GM12864 (cell line): ENCODE results near the gene PAM.

Source experiments
- DNase-seq: peaks from one replicate; pipeline ENCODE4 v3.0.0-alpha.2; 2011; ENCODE audit warnings: low read depth
- H3K4me3 ChIP-seq: 2 replicates; pipeline ENCODE4 v1.5.1; 2011; ENCODE audit warnings: mild to moderate bottlenecking, low read depth, low read length, control low read depth
- TF ChIP-seq, protein P1 (sequence below): IDR thresholded peaks from 2 replicates; pipeline ENCODE4 v1.5.1; 2011; ENCODE audit warnings: low read depth, mild to moderate bottlenecking, moderate library complexity, low read length, control low read depth, inconsistent platforms; ENCODE audit errors: missing control alignments

The PAM gene

GRCh38 chr5:102802708-102803458 lies 47.8 kb downstream of the PAM start:
- H3K4me3 ChIP-seq = no peak overlapping the region
- DNase-seq = no peak
- TF ChIP-seq, protein P1, sequence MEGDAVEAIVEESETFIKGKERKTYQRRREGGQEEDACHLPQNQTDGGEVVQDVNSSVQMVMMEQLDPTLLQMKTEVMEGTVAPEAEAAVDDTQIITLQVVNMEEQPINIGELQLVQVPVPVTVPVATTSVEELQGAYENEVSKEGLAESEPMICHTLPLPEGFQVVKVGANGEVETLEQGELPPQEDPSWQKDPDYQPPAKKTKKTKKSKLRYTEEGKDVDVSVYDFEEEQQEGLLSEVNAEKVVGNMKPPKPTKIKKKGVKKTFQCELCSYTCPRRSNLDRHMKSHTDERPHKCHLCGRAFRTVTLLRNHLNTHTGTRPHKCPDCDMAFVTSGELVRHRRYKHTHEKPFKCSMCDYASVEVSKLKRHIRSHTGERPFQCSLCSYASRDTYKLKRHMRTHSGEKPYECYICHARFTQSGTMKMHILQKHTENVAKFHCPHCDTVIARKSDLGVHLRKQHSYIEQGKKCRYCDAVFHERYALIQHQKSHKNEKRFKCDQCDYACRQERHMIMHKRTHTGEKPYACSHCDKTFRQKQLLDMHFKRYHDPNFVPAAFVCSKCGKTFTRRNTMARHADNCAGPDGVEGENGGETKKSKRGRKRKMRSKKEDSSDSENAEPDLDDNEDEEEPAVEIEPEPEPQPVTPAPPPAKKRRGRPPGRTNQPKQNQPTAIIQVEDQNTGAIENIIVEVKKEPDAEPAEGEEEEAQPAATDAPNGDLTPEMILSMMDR = no peak

GRCh38 chr5:102807878-102808502 lies 52.9 kb downstream of the PAM start:
- H3K4me3 ChIP-seq = no peak overlapping the region
- no peak for DNase-seq
- TF ChIP-seq, protein P1 = no peak

- no peak overlapping the region for H3K4me3 ChIP-seq
- TF ChIP-seq, protein P1 = no peak
- DNase-seq = no peak
These were observed 53.9 kb downstream of the PAM start for GRCh38 chr5:102809033-102809432.

GRCh38 chr5:102811972-102812371 lies 56.9 kb downstream of the PAM start:
- DNase-seq = no peak
- H3K4me3 ChIP-seq = no peak overlapping the region
- TF ChIP-seq, protein P1 = no peak

- TF ChIP-seq, protein P1 = no peak
- H3K4me3 ChIP-seq = no peak overlapping the region
- no peak for DNase-seq
These were observed 58.6 kb downstream of the PAM start for GRCh38 chr5:102813740-102814139.

DNA sequence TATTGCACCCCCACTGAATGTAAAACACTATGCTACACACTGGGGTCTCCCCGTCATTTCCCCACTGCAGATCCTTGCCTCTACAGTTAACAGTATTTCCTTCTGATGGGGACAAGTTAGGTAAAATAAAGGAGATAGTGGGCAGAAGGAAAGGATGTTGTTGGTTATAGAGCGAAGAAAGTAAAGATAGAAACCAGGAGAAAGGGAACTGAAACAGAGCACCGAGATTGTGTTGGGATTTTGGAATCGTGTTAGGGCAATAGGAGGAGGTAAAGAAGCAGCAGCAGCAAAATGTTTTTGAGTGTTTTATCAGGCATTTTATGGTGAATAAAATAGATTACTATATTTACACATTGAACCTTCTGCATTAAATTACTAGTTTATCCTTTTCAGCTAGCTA lies 60.0 kb downstream of the PAM start:
- TF ChIP-seq, protein P1 = no peak
- H3K4me3 ChIP-seq = no peak overlapping the region
- no peak for DNase-seq
